BJ (cell line): ENCODE results near the gene SOX10. TPM values are rescaled to one million over a fixed set of nuclear protein-coding genes. Genes with fewer than 3 reads are reported as not detected.

Experiments used
- CTCF ChIA-PET: fragments of 350-600 bp; formaldehyde crosslinking; extraction: SDS; loops from one replicate; lab custom pipeline; 2021; ENCODE audit warnings: antibody characterized with exemption, inconsistent platforms; lab: Yijun Ruan, JAX
- POLR2A ChIA-PET: fragments of 300-600 bp; sonication (Branson Sonifier 250); formaldehyde crosslinking; extraction: SDS; loops from one replicate; lab custom pipeline; 2021; ENCODE audit warnings: antibody characterized with exemption; lab: Charles Lee
- DNase-seq: peaks from one replicate; pipeline ENCODE4 v3.0.0-alpha.2; 2011; ENCODE audit warnings: low read depth
- H3K27me3 ChIP-seq: 2 replicates; pipeline ENCODE4 v1.6.0; 2011; ENCODE audit warnings: low read length; ENCODE audit not compliant: control insufficient read depth, insufficient read depth
- H3K36me3 ChIP-seq: 2 replicates; pipeline ENCODE4 v1.5.1; 2011; ENCODE audit warnings: low read length; ENCODE audit not compliant: control insufficient read depth, insufficient read depth
- H3K4me3 ChIP-seq: 2 replicates; pipeline ENCODE4 v1.5.1; 2011; ENCODE audit warnings: low read depth, mild to moderate bottlenecking, control low read depth, low read length
- polyA plus RNA-seq: library from polyadenylated mRNA; depleted of rRNA; stranded (reverse); fragments of >200 nt; gene quantifications from 2 replicates; pipeline ENCODE4 v1.2.3, GENCODE V29; 2011
- TF ChIP-seq, protein P1 (sequence below): IDR thresholded peaks from 2 replicates; pipeline ENCODE4 v1.5.1; 2011; ENCODE audit warnings: low read depth, mild to moderate bottlenecking, control low read depth, inconsistent platforms, low read length, moderate library complexity; ENCODE audit not compliant: insufficient read depth

SOX10 gene
- polyA plus RNA-seq, 1 experiment: not detected

DNA sequence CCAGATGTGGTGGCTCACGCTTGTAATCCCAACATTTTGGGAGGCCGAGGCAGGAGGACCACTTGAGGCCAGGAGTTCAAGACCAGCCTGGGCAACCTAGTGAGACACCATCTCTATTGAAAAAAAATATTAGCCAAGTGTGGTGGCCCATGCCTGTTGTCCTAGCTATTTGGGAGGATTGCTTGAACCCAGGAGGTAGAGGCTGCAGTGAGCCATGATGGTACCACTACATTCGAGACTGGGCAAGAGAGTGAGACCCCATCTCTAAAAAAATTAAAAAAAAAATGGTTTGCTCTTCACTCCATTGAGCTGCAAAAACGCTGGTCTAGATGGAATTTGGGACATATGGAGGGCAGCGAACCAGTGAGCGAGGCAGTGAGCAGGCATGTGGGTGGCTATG lies 21.6 kb upstream of the SOX10 start:
- Histone ChIP-seq H3K27me3 (peaks cover 2% of the 10 kb centered on the region; the same call in 1 of the 2 replicates), H3K4me3 (no peak overlapping the region), H3K36me3 (no peaks in the 10 kb centered on the region)
- CTCF ChIA-PET: interaction anchor here (1.2 kb wide), 2 partner anchors 17 to 40 kb away, joined by 3 to 4 read pairs; no protein-coding TSS in a partner anchor
- POLR2A ChIA-PET: no interaction called here
- DNase-seq: no peak
- TF ChIP-seq, protein P1, sequence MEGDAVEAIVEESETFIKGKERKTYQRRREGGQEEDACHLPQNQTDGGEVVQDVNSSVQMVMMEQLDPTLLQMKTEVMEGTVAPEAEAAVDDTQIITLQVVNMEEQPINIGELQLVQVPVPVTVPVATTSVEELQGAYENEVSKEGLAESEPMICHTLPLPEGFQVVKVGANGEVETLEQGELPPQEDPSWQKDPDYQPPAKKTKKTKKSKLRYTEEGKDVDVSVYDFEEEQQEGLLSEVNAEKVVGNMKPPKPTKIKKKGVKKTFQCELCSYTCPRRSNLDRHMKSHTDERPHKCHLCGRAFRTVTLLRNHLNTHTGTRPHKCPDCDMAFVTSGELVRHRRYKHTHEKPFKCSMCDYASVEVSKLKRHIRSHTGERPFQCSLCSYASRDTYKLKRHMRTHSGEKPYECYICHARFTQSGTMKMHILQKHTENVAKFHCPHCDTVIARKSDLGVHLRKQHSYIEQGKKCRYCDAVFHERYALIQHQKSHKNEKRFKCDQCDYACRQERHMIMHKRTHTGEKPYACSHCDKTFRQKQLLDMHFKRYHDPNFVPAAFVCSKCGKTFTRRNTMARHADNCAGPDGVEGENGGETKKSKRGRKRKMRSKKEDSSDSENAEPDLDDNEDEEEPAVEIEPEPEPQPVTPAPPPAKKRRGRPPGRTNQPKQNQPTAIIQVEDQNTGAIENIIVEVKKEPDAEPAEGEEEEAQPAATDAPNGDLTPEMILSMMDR: no peak

- no peak overlapping the region for H3K4me3 ChIP-seq
- TF ChIP-seq, protein P1: no peak
- no peak for DNase-seq
- no peaks in the 10 kb centered on the region for H3K27me3 ChIP-seq
- CTCF ChIA-PET: no interaction called here
- POLR2A ChIA-PET: interaction anchor here (0.5 kb wide), 1 partner anchor 1123 kb away, joined by 6 read pairs; no protein-coding TSS in a partner anchor
- no peaks in the 10 kb centered on the region for H3K36me3 ChIP-seq
Observed at GRCh38 chr22:37999640-38000272, 15.4 kb upstream of the SOX10 start.

DNA sequence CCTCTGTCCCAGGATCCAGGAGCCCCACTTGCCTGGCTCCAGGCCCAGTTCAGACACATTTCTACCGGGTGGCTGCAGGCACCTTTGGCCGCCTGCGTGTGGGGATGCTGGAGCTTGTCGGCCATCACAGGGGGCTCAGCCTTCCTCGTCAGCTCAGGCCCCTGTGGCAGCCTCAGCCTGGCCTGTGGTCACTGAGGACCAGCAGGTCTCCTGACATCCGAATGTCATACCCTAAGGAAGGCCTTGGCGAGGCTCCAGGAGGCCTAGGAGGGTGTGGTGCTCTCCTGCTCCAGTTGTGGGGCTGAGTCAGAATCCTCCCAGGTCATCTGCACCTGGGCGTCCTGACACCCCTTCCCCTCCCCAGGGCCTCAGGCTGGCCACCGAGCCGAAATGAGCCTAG lies 14.9 kb upstream of the SOX10 start:
- H3K4me3 ChIP-seq: no peak overlapping the region
- DNase-seq: no peak
- ChIA-PET POLR2A (no interaction called here), CTCF (no interaction called here)
- H3K27me3 ChIP-seq: no peaks in the 10 kb centered on the region
- no peaks in the 10 kb centered on the region for H3K36me3 ChIP-seq
- TF ChIP-seq, protein P1: no peak

- CTCF ChIA-PET: no interaction called here
Observed at GRCh38 chr22:37998543-37998942, 14.2 kb upstream of the SOX10 start.

GRCh38 chr22:37996515-37997246 lies 12.3 kb upstream of the SOX10 start:
- no peak overlapping the region for H3K4me3 ChIP-seq
- no peak for DNase-seq
- TF ChIP-seq, protein P1: no peak
- POLR2A ChIA-PET: no interaction called here
- H3K36me3 ChIP-seq: no peaks in the 10 kb centered on the region
- CTCF ChIA-PET: no interaction called here
- H3K27me3 ChIP-seq: peaks cover under 1% of the 10 kb centered on the region; the same call in 1 of the 2 replicates

More at GRCh38 chr22:37998543-37998942, 14.2 kb upstream of the SOX10 start:
- Histone ChIP-seq H3K36me3 (no peaks in the 10 kb centered on the region), H3K4me3 (no peak overlapping the region), H3K27me3 (no peaks in the 10 kb centered on the region)
- DNase-seq: no peak
- POLR2A ChIA-PET: no interaction called here
- TF ChIP-seq, protein P1: no peak
